CD4-positive, alpha-beta T cell treated with Interleukin-4 for 4 hours (primary cell): ENCODE results near the gene MEF2C.
"Not testable (repeated sequence)": the region's sequence is repeated elsewhere in the genome, so short reads cannot be mapped to it uniquely, and the experiment has no call there.

ENCODE experiments used
- DNase-seq: peaks from one replicate; pipeline ENCODE4 v3.0.0-alpha.2; 2020

Gene MEF2C

GRCh38 chr5:88883059-88883835, at the start of gene MEF2C:
Gene MEF2C, minus strand, starts transcription at chr5:88883184. Its CDS starts 59,396 bp downstream, at chr5:88823788.
- no peak for DNase-seq

DNA sequence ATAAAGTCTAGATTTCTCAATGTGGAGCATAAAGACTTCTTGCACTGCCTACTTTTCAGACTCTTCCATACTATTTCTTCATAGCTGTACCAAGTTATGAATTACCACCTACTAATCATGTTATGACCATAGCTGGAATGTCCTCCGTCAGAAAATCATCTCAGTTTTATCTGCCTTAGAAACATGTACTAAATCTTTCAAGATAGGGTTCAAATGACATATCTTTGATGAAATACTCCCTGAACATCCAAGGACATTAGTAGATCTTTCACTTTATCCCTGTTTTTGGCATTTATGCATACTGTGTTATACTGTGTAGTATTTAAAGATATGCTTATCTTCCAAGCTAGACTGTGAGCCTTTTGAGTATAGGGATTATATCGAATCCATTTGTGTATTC, 49.6 kb upstream of the MEF2C start:
- DNase-seq: no peak

DNA sequence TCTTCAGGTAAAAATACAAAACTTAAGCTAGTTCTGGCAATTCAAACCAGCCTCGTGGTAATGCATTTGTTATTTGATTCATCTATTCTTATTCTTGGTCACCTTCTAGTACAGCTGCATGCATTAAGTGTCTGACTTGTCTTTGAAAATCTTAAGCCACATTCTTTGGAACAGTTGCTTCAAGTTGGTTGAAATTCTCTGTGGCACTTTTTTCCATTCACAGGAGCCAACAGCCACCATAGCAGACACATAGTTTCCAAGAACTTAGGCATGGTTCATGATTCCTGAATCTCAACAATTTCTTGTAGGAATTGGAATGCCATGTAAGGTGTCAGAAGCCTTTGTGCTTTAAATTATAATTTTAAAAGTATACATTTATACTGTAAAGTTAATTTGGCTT, 47.4 kb upstream of the MEF2C start:
- no peak for DNase-seq

- DNase-seq: no peak
Measured at GRCh38 chr5:88929385-88929784, 46.4 kb upstream of the MEF2C start.

- DNase-seq: no peak
Measured at GRCh38 chr5:88926774-88927173, 43.8 kb upstream of the MEF2C start.

GRCh38 chr5:88925692-88926490, 42.9 kb upstream of the MEF2C start:
- DNase-seq: no peak

GRCh38 chr5:88924330-88924657, 41.3 kb upstream of the MEF2C start:
- DNase-seq: no peak

DNA sequence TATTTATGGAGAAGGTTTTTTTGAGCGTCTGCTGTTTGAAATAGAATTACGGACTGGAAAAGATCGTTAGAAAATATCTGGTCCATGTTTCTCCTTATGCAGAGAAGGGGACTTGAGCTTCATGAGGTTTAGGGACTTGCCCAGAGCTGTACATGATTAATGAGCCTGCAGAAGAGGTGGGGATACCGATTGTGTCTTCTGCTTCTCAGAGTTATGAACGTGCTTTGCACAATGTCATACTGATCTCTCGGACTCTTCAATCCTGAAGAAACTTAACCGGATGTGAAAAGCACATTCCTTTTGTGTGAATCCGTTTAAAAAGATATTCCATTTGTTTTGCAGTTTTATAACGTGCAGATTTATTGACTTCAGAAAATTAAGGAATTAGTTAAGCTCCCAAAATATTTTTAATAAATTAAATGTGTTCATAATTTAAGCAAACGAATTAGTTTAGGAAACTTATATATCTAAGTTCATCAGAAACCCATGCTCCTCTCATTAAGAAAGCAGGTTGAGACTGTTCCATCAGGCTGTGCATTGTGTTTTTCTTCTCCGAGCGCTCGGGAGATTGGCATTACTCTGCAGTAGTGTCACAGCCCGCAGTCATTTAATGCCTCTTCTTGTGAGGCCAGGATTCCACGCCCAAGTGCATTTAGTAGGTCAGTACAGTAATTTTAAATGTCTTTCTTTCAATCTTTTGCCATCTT, 40.8 kb upstream of the MEF2C start:
- DNase-seq: no peak

- not testable (repeated sequence) for DNase-seq
Measured at GRCh38 chr5:88912743-88913142, 29.8 kb upstream of the MEF2C start.

DNA sequence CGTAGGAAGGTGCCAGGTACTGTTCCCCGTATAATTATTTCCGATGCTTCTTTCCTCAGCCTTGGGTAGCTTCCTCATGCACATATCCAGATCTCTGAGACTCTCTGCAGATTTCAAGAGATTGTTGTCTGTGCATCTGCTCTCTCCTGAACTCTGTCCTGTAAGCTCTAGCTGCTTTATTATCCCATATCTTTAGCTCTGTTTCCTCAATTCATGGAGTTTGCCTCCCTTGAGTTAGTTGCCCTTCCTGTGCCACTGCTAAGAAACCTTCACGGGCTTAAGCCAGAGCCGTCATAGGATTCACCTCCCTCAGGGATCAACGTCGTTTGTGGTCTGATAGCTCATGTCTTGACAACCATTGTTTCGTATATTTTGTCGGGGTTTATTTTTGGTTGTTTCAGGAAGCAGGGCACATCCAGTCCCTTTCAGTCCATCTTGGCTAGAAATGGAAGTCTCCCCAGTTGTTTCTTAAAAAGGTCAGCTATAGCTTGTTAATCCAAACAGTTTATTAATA, 28.1 kb upstream of the MEF2C start:
- DNase-seq: not testable (repeated sequence)

- not testable (repeated sequence) for DNase-seq
Measured at GRCh38 chr5:88904478-88904877, 21.5 kb upstream of the MEF2C start.

DNA sequence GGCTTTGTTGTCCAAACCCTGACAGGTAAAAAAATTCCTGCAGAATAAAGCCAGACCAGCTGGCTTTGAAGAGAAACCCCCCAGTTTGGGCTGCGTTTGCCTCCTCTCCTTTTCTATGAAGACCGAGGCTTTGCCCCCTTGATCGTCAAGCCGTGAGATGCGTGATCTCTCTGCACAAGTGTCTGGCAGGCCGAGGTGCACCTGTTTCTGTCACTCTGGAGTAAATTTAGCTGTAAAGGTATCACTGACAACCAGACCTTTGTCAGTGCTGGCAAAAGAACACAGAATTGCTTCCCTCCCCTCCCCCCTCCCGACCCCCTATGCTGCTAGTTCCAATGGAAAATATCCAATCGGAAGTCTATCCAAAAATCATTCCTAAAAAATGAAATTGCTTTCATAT, 21.0 kb upstream of the MEF2C start:
- not testable (repeated sequence) for DNase-seq

DNA sequence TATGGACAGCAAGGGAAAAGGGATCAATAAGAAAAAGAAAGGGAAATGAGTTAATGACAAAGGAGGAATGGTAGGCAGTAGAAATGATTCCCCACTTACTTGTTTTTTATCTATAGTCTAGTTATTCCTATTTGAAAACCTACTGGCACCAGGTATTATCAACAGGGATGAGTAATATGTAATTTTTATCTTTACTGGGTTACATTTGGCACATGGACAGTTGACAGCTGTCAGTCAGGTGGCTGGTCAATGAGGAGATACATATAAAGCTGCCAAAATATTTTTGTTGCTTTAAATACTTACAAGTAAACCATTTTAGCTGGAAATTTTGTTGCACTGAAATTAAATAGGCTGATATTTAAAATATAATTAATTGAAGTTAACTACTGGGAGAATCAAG, 18.1 kb upstream of the MEF2C start:
- DNase-seq: not testable (repeated sequence)

DNA sequence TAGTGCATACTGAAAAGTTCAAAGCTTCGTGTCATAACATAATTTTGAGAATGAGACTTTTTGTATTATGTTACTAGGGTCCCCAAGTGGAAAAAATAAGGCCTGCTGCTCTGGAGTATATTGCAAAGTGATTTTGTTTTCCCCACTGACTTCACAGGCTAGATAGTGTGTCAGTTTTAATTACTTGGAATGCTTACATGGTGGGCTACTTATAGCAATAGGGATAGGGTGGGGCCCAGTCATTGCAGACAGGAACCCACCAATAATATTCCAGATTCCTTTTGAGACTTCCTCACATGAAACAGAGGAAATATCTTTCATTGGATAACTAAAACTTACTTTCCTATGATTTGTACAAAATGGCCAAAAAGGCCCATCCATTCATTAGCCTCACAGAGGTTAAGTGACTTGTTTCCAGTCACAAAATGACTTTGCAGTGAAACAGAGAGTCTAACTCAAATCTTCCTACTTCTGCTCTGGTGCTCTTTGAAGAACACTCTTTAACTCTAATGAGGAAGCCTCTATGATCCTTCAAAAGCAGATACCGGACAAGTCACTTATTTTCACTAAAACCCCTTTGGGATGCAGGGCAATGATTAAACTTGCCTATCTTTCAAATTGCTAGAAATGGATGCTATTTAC, 16.2 kb upstream of the MEF2C start:
- no peak for DNase-seq

DNA sequence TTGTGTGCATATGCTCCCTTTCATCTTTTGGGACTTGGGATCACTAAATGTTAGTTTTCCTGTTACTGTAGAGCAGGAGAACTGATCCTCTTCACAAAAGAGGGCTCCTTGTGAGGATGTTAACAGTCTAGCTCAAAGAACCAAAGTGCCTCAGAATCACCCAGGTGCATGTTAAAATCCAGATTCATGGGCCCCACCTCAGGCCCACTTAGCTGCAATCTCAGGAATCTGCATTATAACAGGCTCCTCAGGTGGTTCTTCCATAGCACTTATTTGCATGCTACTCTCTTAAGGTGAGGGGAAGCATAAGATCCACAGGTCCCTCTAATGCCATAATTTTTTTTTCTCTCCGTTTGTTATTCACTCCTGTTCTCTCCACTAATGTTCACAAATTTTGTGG, 14.8 kb upstream of the MEF2C start:
- no peak for DNase-seq

DNA sequence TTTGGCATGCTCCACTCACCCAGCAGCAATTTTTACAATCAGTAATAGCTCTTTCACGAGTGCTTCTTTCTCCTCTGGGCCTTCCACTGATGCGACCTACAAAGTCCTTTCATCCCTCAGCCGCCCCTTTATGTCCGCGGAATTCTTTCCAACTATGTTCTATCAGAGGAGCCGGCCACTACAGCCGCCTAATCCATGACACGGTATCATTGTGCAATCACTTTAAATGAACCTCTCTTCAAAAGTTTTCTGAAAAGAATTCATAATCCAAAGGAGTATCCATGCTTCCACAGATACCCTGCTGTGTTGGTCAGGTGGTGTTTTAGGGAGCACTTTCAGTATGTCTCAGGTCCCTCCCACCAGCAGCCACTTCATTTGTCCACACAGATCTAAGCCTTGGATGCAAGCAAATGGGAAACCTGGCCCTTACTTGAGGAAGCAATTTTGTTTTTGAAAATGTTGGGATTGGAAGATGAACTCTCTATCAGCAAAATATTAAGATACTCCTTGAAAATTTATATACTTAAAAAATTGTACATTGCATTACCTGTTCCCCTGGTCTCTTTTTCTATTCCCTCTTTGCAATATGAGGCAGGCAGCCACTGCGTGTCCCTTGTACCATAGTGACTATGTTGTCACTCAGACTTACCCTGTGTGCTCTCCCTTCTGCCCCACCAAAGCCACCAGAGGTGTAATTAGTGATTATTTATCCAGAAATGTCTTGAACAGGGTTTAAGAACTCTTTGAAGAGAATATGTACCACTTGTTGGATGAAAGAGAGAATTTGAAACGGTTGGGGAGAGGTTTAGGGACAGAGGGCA, 12.9 kb upstream of the MEF2C start:
- no peak for DNase-seq

- no peak for DNase-seq
Measured at GRCh38 chr5:88892669-88893068, 9.7 kb upstream of the MEF2C start.

DNA sequence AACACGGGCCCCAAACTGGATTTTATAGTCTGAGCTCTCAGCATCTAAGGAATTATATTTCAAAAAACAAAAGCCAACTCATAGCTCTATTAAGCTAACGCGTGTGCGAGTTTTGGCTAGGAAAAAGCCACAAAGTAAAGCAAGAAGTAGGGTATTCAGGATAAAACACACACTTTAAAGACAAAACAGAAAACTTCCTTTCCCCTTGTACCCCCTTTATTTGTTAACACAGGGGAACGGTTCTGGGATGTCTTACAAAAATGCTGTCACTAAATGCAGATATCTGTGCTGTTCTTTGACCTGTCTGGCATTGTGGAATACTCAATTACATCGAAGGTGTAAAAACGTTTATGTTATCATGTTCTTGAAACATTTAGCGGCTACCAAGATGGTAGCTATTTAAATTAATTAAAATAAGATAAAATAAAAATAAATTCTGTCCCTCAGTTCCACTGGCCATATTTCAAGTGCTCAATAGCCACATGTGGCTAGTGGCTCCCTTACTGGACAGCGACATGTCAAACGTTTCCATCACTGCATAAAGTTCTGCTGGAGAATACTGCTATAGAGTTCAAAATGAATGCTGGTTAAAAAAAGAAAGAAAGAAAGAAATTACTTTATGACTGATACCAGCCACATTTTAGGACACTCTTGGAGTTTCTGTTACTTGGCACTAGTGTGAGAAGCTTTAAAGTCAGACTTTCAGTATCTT, 7.2 kb upstream of the MEF2C start:
- DNase-seq: no peak

DNA sequence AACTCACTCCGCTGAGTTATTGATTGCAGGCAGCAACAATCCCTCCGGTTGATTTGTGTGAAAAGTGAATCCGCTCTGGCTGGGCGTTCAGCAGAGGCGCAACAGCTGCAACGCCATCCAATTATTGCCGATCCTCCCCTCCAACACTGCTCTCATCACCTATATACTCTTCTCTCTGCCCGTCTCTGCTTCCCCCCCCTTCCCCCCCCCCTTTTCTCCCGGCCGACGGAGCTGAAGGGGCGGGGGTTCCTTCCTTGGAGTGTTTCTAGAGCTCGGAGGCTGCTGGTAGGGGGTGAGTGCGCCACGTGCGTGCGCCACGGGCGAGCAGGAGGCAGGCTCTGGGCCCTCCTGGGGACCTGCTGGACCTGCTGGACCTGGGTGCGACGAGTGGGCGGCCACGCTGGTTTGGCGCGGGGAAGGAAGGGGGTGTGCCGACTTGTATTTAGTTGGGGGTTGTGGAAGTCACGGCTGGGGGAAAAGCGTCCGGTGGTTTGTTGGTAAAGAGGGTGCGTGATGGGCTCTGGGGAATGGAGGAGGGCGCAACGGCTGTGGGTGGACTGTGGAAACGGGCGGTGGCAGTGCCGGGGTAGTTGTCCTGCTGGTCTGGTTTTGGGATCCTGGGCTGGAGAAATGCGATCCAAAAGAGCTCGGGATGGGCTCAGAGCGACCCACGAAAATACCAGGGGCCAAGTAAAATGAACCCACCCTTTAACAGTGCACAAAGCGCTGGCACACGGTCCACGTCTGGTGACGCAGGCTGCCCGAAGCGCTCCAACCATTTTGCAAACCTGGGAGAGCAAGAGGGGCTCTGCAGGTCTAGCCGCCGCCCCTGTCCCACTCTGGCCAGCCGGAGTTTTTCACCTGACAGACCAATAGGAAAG, 6.4 kb upstream of the MEF2C start:
- no peak for DNase-seq

DNA sequence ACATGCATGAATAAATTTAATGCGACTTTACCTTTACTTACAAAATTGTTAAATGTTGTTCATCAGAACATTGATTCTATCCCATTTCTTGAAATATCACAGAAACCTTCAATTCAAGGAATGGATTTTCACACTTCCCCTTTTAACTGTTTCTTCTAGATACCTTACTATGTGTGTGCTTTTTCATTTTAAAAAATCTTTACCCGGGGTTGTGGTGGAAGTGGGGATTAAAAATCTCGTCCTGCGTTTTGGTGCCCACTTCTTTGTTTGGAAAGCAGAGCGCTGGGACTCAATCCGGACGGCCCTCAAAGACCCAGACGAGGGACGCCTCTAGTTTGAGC, 5.8 kb upstream of the MEF2C start:
- DNase-seq: no peak

- no peak for DNase-seq
Measured at GRCh38 chr5:88888291-88888690, 5.3 kb upstream of the MEF2C start.
